Measurements from ENCODE around the gene DAPK2. TPM values are rescaled to one million over a fixed set of nuclear protein-coding genes. Genes with fewer than 3 reads are reported as not detected.
A peak's percentile ranks its signal among the peaks of the same experiment; 100 is the strongest.

Gene DAPK2
- total RNA-seq, 2 donors from 2014 or later = 28.8 to 57.6 TPM

- no peak for TF ChIP-seq CTCF (IDR thresholded peaks at IDR 0.05)
- H3K9me3 ChIP-seq = no peaks in the 10 kb centered on the region
- H3K4me3 ChIP-seq = no peak overlapping the region
- no peaks in the 10 kb centered on the region for H3K27me3 ChIP-seq
- DNase-seq (ENCODE audit: low spot score) = no peak
- H3K4me1 ChIP-seq = peaks cover 0 to 19% of the 10 kb centered on the region in 2 donors
- H3K27ac ChIP-seq = no peak overlapping the region
- H3K36me3 ChIP-seq = no peaks in the 10 kb centered on the region
These were observed 153.4 kb downstream of the DAPK2 start for GRCh38 chr15:63892794-63893441.

DNA sequence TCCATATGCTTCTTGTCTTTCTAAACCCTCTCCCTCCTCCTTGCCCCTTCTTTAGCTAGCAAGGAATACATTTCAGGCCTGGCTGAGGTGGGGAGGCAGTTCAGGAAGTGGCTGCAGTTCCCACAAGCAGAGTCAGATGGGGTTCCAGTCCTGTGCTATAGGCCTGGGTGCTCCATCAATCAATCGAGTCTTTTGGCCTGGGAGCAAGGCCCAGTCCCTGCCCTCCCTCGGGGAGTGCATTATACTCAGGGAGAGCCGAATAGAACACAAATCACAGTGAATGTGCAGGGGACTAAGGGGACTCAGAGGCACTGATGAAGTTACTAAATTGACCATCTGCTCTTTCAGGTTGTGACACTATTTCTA, 154.5 kb downstream of the DAPK2 start:
- Histone ChIP-seq H3K4me1 (peaks cover 0 to 8% of the 10 kb centered on the region in 2 donors), H3K27me3 (no peaks in the 10 kb centered on the region), H3K4me3 (no peak overlapping the region), H3K9me3 (no peaks in the 10 kb centered on the region), H3K27ac (no peak overlapping the region), H3K36me3 (no peaks in the 10 kb centered on the region)
- no peak for DNase-seq (ENCODE audit: low spot score)
- TF ChIP-seq CTCF (IDR thresholded peaks at IDR 0.05) = no peak

DNA sequence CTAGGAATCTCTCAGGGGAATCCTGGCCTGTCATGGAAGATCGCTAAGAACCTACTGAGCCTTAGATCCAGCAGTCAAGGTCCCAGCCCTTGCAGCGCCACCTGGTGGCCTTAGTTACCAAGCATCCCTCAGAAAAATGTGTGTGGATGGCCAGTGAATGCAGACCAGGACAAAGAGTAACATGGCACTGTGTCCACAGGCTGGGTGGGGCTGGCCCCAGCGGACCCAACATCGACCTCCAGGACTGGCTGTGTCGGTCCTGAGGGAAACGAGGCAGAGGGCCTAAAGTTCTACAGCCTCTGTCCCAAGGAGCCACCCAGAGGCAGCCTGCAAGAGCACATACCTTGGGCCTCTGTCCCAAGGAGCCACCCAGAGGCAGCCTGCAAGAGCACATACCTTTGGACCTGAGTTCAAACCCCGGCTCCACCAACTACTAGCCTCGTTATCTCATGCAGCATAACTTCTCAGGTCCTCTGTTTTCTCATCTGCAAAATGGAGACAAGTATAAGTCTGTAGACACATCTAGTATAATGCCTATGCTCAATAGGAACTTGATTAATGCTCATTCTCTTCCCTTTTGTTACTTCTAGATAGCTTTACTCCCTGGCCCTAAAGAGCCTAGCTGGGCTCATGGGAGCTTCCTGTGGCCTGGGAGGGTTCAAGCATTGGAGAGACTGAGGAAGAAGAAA, 155.1 kb downstream of the DAPK2 start:
- no peak overlapping the region for H3K27ac ChIP-seq
- no peak overlapping the region for H3K4me3 ChIP-seq
- H3K9me3 ChIP-seq = no peaks in the 10 kb centered on the region
- peak; percentile 89 for DNase-seq (ENCODE audit: low spot score)
- H3K36me3 ChIP-seq = no peaks in the 10 kb centered on the region
- peak; percentile 83 to 87 for TF ChIP-seq CTCF (IDR thresholded peaks at IDR 0.05)
- H3K27me3 ChIP-seq = no peaks in the 10 kb centered on the region
- peaks cover 0 to 3% of the 10 kb centered on the region in 2 donors for H3K4me1 ChIP-seq

- Histone ChIP-seq H3K27me3 (no peaks in the 10 kb centered on the region), H3K36me3 (no peaks in the 10 kb centered on the region), H3K4me3 (no peak overlapping the region), H3K27ac (no peak overlapping the region), H3K9me3 (no peaks in the 10 kb centered on the region), H3K4me1 (no peaks in the 10 kb centered on the region)
- DNase-seq (ENCODE audit: low spot score) = no peak
- TF ChIP-seq CTCF (IDR thresholded peaks at IDR 0.05) = no peak
These were observed 155.7 kb downstream of the DAPK2 start for GRCh38 chr15:63890617-63891016.

GRCh38 chr15:63889831-63890230, 156.5 kb downstream of the DAPK2 start:
- Histone ChIP-seq H3K27ac (no peak overlapping the region), H3K4me3 (no peak overlapping the region), H3K4me1 (no peaks in the 10 kb centered on the region), H3K9me3 (no peaks in the 10 kb centered on the region), H3K27me3 (no peaks in the 10 kb centered on the region), H3K36me3 (no peaks in the 10 kb centered on the region)
- TF ChIP-seq CTCF (IDR thresholded peaks at IDR 0.05) = no peak
- DNase-seq (ENCODE audit: low spot score) = no peak

Measured in right atrium auricular region (tissue), 2 donors.